ENCODE results near the gene ZBED3. TPM values are rescaled to one million over a fixed set of nuclear protein-coding genes. Genes with fewer than 3 reads are reported as not detected.

ZBED3 gene
- total RNA-seq, 4 donors from 2014 or later = 1.9 to 4.5 (median 3.5) TPM

GRCh38 chr5:77024490-77024889 lies 62.6 kb downstream of the ZBED3 start:
- TF ChIP-seq, protein P1, sequence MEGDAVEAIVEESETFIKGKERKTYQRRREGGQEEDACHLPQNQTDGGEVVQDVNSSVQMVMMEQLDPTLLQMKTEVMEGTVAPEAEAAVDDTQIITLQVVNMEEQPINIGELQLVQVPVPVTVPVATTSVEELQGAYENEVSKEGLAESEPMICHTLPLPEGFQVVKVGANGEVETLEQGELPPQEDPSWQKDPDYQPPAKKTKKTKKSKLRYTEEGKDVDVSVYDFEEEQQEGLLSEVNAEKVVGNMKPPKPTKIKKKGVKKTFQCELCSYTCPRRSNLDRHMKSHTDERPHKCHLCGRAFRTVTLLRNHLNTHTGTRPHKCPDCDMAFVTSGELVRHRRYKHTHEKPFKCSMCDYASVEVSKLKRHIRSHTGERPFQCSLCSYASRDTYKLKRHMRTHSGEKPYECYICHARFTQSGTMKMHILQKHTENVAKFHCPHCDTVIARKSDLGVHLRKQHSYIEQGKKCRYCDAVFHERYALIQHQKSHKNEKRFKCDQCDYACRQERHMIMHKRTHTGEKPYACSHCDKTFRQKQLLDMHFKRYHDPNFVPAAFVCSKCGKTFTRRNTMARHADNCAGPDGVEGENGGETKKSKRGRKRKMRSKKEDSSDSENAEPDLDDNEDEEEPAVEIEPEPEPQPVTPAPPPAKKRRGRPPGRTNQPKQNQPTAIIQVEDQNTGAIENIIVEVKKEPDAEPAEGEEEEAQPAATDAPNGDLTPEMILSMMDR (IDR thresholded peaks at IDR 0.05) = no peak
- no peak for TF ChIP-seq POLR2A (IDR thresholded peaks at IDR 0.05)
- peaks cover 0 to under 1% (median 0%) of the 10 kb centered on the region in 4 donors for H3K9me3 ChIP-seq
- H3K36me3 ChIP-seq = no peaks in the 10 kb centered on the region

GRCh38 chr5:77022511-77023417 lies 64.3 kb downstream of the ZBED3 start:
- no peaks in the 10 kb centered on the region for H3K27me3 ChIP-seq
- no peaks in the 10 kb centered on the region for H3K4me1 ChIP-seq
- no peaks in the 10 kb centered on the region for H3K9me3 ChIP-seq
- TF ChIP-seq POLR2A (IDR thresholded peaks at IDR 0.05) = no peak
- TF ChIP-seq, protein P1 (IDR thresholded peaks at IDR 0.05) = no peak
- DNase-seq = peak in 1 of 3 donors; percentile 65
- no peak overlapping the region for H3K4me3 ChIP-seq
- H3K27ac ChIP-seq = peak overlapping the region in 1 of 4 donors; percentile 5
- H3K36me3 ChIP-seq = no peaks in the 10 kb centered on the region

More at GRCh38 chr5:77024490-77024889, 62.6 kb downstream of the ZBED3 start:
- no peak for DNase-seq
- Histone ChIP-seq H3K4me1 (no peaks in the 10 kb centered on the region), H3K27ac (no peak overlapping the region), H3K27me3 (no peaks in the 10 kb centered on the region), H3K4me3 (no peak overlapping the region)

Small RNA genes lying within 50 kb of the gene (small RNA-seq; reads per million reads assigned to genes)
- gene SNORA47 = 287 to 456 reads per million in 2 donors

Other genes starting within 250 kb of the ZBED3 start
- gene S100Z, start 237.3 kb downstream of the ZBED3 start, total RNA-seq = 10 to 100 TPM in 1 of 4 donors, not detected in 3; 11.6 TPM
- 1 to 10 TPM in 2 of 4 donors, not detected in 2; 3.9 to 8.3 TPM for gene CRHBP, start 134.2 kb downstream of the ZBED3 start, total RNA-seq
- gene AGGF1, start 56.9 kb downstream of the ZBED3 start, total RNA-seq = 10 to 100 TPM; 45.0 to 52.4 (median 49.6) TPM
- gene PDE8B, start 123.4 kb upstream of the ZBED3 start, total RNA-seq = 1 to 10 TPM in 3 of 4 donors, under 1 TPM in 1; 0.94 to 3.1 (median 1.9) TPM

Data from Peyer's patch (tissue), 4 donors.